Cardiac septum (tissue), 1 donor: ENCODE results near the gene ABCA10. TPM values are rescaled to one million over a fixed set of nuclear protein-coding genes. Genes with fewer than 3 reads are reported as not detected.

Source experiments
- DNase-seq: peaks from one replicate; pipeline ENCODE4 v3.0.0-alpha.2; 2020; ENCODE audit warnings: low spot score
- intact Hi-C: fragments of 100-400 bp; cut with DNase I; formaldehyde crosslinking; loops from one replicate; pipeline ENCODE4 v1.14.0; 2022
- microRNA-seq: library from miRNA; unstranded; fragments of <30 nt; microRNA quantifications from one replicate; pipeline ENCODE4 v1.2.0, GENCODE V29; 2020
- total RNA-seq: library from RNA; stranded (reverse); fragmentation: NEBNext Ultra II Directional; extraction: Animal tissue kit (Norgen Biotek cat#: 25700); gene quantifications from one replicate; pipeline ENCODE4 v1.2.1, GENCODE V29; 2021
- donor health status: DM: no; HTN: no; CAD: no.

ABCA10 gene
- total RNA-seq, 1 donor from 2014 or later: 5.6 TPM

DNA sequence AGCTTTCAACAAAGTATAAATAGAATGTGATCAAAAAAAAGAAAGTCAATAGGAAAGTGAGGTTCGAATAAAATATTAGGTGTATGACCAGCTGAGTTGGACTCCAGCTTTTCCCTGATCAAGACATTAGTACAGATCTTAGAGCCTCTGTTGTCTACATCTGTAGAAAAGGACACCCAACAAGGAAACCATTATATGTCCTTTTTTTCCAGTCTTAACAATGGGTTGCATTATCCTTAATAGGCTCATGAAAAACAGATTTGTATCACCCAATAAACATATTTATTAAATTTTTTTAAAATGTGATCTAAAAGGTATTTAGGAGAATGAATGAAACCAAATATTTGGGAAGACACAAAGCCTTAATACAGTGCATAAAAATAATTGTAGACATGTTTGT, 105.0 kb downstream of the ABCA10 start:
- no peak for DNase-seq
- intact Hi-C loops: no loop called here

- intact Hi-C loops: no loop called here
- no peak for DNase-seq
These were observed 106.6 kb downstream of the ABCA10 start for GRCh38 chr17:69122065-69122464.

DNA sequence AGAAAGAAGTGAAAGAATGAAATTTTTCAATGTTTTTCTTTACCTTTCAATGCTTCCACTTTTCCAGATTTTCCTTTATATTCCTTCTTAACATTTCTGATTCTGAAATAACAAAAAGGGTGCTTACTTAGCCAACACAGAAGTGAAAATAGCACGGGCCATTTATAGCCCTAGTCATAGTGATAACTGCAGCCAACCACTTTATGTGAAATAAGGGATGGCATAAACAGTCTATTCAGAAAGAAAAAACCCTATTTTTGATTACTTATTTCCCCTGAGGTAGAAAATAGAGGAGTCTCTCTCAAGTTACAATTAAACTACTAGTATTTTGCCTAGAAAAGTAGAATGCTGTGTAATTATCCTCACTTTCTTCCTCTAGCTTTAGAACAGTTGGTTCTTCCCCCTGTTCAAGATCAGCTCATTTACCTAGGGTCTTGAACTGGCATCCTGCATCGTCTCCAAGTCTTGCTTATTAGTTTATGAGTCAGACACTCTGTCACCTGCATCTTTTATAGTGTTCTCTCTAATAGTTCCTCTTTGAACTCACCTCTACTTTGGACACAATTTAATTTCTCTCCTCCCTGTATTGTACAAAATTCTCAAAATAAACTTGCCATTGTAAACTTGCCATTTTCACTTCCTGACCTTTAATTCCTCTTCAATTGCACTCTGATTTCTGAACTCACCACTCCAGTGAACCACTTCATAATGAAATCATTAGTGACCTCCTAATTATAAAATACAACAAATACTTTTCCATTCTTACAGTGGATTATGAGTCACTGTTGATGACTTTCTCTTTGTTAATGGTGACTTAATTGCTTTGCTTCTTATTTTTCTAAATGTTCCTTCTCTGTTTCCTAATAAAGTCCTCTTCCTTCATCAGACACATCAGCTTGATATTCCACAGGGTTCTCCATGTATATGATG, 110.5 kb downstream of the ABCA10 start:
- no peak for DNase-seq
- intact Hi-C loops: no loop called here

GRCh38 chr17:69111794-69112193, 116.8 kb downstream of the ABCA10 start:
- intact Hi-C loops: no loop called here
- DNase-seq: no peak

- no peak for DNase-seq
- intact Hi-C loops: no loop called here
These were observed 122.5 kb downstream of the ABCA10 start for GRCh38 chr17:69105907-69106730.

GRCh38 chr17:69103557-69104233, 124.9 kb downstream of the ABCA10 start:
- intact Hi-C loops: no loop called here
- no peak for DNase-seq

DNA sequence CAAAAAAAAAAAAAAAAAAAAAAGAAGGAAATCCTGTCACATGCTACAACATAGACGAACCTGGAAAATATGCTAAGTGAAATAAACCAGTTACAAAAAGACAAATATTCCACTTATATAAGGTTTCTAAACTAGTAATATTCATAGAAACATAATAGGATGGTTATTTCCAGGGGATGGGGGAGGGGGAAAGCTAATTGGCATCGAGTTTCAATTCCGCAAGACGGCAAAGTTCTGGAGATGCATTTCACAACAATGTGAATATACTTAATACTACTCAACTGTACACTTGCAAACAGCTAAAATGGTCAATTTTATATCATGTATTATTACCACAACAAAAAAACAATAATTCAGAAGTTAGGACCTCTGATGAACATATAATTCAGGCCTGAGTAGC, 130.0 kb downstream of the ABCA10 start:
- DNase-seq: no peak
- intact Hi-C loops: no loop called here

Small RNA genes lying within 50 kb of the gene (microRNA-seq; reads per million reads assigned to microRNA genes)
- gene MIR4524A (not detected), gene MIR4524B (not detected)

Other genes starting within 250 kb of the ABCA10 start
- 6.0 TPM for gene ABCA9, start 167.9 kb downstream of the ABCA10 start, total RNA-seq
- gene ABCA6, start 86.9 kb downstream of the ABCA10 start, total RNA-seq: 14.6 TPM
- gene ABCA5, start 98.3 kb upstream of the ABCA10 start, total RNA-seq: 14.8 TPM
- gene MAP2K6, start 185.9 kb upstream of the ABCA10 start, total RNA-seq: 0.57 TPM